HG02678 (cell line): ENCODE data around the gene FAT1.

ENCODE experiments used
- ATAC-seq: cut with Tn5 transposase; IDR thresholded peaks from one replicate; pipeline ENCODE4 v1.9.1; 2021; ENCODE audit warnings: mild to moderate bottlenecking, moderate library complexity; ENCODE audit not compliant: unreplicated experiment

FAT1 gene

DNA sequence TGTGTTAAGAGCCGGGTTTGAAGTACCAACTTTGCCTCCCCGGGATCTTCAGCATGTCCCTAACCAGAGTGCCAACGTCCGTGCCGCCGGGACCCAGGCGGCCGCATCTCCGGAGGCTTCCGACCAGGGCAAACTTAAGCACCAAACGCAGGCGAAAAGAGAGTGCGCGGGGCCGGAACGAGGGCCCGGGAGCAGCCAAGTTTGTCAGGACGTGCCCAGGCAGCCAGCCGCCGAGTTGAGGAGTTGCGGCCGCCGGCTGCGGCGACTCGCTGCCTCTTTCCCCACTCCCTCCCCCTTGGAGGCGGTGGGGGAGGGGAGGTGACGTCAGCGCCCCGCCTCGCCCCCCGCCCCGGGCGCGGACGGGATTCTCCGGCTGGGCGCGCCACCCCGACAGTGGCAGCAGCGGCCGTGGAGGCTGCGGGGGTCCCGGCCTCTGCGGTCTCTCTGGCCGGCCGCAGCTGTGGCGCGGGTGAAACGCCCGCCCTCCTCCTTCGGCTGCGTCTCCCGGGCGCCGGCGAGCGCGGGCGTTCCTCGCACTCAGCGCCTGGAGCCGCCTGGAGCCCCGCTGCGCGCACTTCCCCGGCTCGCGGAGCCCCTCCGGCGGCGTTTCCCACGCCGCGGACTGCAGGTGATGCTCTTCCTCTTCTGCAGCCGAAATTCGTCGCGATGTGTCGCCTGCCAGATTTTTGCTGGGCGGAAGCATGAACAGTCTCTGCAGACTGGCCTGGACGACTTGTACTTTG lies 2.9 kb upstream of the FAT1 start:
- no peak for ATAC-seq

DNA sequence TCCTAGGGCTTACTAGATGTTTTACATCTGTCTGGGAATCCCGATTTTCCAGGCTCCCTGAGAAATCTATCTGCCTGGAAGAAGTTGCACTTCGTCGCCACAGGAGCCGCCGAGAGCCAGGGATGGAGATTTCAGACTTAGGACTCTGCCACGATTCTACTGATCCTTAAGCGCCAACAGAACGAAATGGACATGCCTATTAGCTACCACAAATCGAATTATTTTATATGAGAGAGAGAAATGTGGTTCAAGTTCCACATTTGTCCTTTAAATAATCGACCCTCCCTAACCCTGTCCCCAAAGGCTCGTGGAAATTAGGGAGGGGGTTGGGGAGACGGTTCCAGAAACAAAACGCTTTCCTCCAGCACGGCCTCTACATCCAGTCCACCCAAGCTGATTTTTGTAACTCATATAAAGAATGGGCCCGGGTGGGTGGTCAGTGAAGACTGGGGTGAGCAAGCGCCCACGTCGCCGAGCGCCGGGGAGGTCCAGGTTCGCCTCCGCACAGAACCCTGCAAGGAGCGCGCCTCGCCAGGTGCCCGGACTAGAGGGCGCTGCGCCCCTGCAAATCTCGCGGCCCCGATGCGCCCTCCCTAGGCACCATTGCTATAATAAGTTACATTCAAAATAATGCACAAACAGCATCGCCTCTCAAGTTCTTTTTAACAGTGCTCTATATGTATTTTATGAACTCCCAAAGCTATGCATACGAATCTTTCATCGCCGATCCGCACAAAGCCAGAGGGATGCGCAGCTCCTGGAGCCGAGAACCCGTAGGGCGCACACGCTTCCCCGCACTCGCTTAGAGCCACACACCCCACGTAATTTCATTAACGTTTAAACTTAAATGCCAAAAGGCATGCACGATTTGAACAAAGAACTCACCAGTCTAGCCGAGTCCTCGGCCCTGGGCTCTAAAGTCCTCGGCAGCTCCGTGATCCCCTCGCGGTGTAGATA lies 2.1 kb upstream of the FAT1 start:
- no peak for ATAC-seq

GRCh38 chr4:186724864-186725468 lies 1.3 kb upstream of the FAT1 start:
- no peak for ATAC-seq

DNA sequence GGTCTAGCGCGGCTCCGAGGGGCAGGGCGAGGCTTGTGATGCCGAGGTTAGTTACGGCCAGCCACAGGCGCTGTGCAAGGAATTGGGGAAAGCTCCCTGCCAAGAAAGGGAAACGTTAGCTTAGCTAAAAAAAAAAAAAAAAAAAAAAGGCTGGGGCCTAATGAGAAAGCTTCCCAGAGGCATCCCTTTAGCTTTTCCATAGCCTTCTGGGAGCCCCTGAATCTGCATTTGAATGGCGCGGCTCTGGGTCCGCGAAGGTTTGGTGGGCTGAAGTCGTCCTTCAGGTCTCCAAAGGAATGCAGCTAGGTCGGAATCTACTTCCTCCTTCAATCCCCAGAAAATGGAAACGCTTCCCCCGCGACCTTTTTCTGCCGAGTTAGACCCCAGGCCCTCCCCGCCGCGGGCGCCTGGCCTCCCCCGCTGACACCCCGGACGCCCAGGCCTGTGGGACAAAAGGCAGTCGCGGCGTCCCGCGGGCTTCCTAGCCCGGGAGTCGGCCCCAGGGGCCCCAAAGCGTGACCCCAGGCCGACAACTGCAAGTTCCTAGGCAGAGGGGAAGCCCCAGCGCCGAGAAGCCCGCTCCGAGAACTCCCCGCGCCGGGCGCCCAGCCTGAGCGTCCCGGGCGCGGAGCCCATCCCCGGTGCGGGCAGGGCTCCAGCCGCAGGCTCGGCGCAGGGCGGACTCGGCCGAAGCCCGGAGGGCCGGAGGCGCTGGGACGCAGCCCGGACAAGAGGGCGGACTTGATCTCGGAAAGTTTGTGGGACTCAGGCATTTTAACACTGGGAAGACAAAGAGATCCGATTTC lies 605 bp upstream of the FAT1 start:
- ATAC-seq = no peak

GRCh38 chr4:186722796-186723291 lies 812 bp downstream of the FAT1 start:
- no peak for ATAC-seq

DNA sequence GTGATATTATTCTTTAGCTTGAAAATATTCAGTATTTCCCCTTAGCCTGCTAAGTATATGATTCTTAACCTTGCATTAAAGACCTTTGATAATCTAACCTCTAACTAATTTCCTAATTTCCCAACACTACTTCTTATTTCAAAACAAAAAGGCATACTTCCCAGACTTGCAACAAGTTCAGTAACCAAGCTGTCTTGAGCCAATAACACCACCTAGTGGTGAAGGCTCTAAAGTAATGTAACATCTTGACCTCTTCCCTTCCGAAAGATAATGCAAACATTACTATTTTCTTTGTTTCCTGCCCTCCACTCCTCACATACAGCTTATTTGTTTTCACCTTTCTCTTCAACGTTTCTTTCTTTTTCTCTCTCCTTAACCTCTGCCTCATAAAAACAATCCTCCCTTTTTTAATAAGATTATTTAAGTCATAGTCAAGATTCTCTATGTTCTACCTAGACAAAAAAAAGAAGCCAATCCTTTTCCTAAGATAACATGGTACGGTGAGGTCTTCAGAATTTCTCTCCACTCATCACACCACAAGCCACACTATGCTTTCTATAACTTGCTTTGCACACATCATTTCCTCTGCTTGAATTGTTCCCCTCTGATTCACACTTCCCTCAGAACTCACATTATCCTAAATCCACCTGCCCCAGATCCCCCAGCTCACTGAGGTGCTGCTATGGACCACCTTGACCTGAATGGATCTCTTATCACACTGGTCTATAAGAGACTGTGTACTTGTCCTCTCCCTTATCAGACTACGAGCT lies 3.5 kb downstream of the FAT1 start:
- no peak for ATAC-seq

DNA sequence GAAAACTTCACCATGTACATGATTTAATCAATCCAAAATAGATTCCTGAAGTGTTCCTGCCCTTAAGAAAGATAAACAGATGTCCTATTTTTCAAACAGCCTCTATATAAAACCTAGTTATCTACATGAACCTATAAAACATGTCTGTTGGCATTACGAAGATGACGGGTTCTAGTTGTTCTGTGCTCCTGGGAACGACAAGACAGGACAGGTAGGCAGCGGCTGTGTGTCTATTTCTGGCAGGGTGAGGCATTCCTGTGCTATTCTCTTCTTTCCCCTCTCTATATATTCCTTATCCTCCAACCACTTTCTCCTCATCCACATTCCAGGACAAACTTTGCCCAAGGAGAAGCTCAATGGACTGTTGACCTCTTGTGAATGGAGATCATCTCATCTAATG lies 6.1 kb downstream of the FAT1 start:
- no peak for ATAC-seq

GRCh38 chr4:186715077-186715476 lies 8.6 kb downstream of the FAT1 start:
- no peak for ATAC-seq

- no peak for ATAC-seq
Measured at GRCh38 chr4:186714006-186714675, 9.5 kb downstream of the FAT1 start.

DNA sequence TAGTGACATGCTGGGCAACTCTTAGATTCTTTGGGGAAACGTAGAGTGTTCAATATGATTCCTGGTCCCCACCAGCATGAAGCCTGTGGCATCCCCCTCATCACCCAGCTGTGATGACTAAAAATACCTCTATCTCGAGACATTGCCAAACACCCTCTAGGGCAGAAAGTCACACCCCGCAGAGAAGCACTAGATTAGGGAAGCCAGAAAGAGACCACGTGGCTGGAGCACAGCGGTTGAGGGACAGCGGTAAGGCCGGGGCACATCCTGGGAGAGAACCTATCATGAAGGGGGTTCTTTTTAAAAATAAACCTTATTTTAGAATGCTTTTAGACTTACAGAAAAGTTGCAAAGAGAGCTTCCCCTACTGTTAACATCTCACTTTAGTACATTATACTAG lies 11.0 kb downstream of the FAT1 start:
- no peak for ATAC-seq

- no peak for ATAC-seq
Measured at GRCh38 chr4:186710521-186711119, 13.0 kb downstream of the FAT1 start.

DNA sequence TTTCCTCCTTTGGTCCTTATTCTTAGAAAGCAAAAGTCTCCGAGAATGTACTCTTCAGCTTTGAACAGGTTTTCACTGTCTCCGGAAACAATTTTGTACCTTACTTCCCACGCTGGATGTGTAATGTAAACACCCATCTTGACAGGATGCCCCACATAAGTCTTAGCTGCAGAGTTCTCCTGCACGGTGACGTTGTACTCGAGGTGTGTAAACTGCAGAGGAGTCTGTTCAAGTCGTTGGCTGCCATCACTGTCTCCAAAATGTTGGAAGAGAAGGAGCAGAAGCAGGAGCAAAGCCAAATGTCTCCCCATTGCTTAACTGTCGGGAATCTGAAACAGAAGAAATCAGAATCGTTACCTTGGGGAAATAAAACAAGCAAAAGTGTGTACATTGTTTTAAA lies 14.1 kb downstream of the FAT1 start:
- no peak for ATAC-seq

DNA sequence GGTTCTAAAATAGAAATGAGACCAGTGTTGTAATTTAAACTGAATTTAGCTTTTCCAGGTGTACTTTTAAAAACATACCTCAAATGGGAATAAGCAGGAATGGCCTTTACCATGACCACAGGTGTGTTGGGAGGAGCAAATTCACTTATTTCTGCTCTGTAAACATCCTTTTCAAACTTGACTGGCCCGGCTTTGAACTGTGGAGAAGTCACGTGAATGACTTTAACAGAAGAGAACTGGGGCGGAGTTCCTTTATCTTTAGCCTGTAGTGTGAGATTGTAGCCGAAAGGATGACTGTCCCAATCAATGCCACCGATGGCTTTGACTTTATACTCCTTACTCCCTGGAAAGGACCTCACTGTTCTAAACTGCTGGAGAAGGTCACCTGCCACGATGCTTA lies 15.1 kb downstream of the FAT1 start:
- no peak for ATAC-seq

DNA sequence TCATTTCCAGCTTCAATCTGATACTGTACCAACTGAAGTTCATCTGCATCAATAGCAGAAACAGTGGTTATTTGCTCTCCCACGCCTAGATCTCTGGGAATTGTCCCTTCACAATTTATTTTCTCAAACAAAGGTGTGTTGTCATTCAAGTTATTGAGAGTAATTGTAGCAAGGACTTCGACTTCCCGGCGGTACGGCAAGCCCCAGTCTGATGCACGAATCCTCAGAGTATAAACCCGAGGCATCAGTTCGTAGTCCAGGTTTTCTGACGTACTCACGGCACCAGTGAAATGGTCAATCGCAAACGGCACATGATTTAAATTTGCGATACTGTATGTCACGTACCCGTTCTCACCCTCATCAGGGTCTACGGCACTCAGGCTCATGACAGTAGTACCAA lies 15.7 kb downstream of the FAT1 start:
- ATAC-seq = no peak

DNA sequence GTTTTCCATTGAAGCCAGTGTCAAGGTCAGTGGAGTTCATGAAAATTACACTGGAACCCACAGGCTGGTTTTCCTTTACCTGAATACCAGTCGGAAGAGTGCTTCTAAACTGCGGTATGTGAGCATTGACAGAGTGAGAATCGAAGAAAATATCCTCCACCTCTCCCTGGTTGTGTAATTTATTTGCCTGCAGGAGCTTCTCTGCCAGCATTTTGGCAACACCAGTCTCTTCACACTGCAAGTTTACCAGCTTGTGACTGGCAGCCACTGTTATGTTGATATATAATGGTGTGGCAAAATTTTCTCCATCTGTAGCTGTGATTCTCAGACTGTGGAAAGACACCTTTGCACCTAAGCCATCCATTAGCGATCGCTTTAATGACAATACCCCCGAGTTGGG lies 16.1 kb downstream of the FAT1 start:
- ATAC-seq = no peak

DNA sequence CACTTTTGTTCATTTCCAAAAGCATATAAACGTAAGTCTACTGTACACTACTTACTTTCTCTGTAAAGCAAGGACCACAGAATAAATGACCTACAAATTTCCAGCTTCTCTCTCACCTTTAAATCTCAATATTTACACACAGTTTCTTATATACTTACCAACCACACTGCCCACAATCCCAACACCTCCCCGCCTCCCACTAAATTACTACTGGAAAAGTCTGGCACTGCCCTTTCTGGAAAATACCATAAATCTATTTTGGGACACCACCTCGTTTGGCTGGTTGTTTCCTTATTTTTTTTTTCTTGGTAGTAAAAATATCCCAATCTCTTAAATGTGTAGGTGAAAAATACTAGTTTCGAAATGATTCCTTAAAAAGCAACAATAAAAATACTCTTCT lies 19.6 kb downstream of the FAT1 start:
- ATAC-seq = no peak

- no peak for ATAC-seq
Measured at GRCh38 chr4:186703510-186703909, 20.1 kb downstream of the FAT1 start.

- no peak for ATAC-seq
Measured at GRCh38 chr4:186702940-186703339, 20.7 kb downstream of the FAT1 start.

DNA sequence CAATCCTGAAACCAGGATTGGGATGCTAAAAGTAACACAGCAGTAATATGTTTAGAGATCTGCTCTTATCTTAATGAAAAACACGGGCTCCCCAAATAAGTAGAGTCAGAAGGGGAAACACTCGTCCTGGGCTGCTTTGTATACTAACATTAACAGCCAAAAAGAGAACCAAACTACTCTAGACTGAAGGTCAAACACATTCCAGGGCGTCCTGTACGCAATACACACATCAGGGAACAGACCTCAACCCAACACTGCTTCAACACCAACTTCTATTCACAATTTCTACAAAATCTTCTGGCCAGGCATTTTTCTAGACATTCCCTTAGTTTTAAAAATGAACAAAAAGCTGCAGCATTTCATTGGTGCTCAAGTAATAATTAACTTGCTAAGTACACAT lies 21.4 kb downstream of the FAT1 start:
- ATAC-seq = no peak
